NCI-H1436 (cell line): ENCODE data around the gene FANCC.

ENCODE experiments used
- DNase-seq: peaks from one replicate; lab custom pipeline; 2025; lab: John Stamatoyannopoulos, UW

The FANCC gene

GRCh38 chr9:95086564-95086955 is 230.9 kb downstream of the FANCC start:
- DNase-seq: no peak

DNA sequence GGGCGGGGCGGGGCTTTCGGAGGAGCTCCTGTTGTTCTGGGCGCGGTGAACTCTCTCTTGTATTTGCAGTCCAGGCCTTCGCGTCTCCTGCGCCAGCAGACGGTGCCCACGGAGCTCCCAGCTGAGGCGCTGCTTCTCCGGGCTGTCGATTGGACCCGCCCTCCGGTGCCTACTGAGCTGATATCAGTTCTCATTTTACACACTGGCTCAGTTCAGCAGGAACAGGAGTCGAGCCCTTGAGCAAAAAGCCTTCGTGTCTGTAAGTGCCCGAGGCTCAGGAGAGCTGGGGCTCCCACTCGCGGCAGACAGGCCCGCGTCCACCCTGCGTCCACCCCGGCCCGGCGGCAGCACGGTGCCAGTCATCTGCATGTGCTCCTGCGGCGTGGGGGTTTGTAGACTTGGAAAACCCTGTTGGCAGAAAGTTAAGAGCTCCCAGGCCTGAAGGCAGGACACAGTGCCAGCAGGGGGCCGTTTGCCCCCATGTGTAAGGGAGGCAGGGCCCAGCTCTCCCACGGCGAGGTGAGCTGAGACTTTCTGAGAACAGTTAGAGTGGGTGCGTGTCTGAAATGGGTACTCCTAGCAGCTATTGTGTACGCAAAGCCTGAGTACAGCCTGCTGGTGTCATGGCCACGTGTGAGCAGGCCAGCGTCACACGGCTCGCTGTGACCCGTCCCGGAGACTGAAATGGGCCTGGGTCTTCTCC is 231.5 kb downstream of the FANCC start:
- no peak for DNase-seq

DNA sequence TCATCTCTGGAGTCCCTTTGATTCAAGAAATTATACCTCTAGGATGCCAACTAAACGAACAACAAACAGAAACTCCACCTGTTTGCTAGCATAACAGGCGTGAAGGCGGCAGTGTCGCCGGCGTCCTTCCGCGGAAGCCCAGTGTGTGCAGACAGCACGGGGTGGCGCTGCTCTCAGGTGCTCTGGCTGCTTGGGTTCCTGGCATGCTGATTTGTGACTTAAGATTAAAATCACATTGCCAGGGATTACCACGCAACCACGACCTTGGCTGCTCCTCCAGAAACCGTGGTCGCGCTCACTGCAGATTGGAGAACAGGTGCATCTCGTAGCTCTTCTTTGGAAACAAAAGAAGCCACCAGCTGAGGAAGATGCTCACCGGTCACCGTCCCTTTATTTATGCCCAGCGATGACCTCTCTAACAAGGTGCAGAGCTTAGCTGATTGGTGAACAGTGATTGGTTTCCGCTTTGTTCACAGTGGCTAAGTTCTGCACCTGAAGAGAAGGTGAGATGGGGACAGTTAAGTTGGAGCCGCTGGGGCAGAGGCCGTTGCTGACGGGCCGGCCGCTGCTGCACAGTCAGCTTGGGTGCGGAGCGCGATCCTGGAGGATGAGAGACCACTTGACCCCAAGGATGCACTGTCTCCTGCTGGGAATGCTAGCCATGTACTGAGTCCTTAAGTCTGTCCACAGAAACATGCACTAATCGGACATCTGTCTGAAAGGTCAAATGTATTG is 232.3 kb downstream of the FANCC start:
- DNase-seq: no peak

- no peak for DNase-seq
Observed at GRCh38 chr9:95084254-95084934, 233.1 kb downstream of the FANCC start.

DNA sequence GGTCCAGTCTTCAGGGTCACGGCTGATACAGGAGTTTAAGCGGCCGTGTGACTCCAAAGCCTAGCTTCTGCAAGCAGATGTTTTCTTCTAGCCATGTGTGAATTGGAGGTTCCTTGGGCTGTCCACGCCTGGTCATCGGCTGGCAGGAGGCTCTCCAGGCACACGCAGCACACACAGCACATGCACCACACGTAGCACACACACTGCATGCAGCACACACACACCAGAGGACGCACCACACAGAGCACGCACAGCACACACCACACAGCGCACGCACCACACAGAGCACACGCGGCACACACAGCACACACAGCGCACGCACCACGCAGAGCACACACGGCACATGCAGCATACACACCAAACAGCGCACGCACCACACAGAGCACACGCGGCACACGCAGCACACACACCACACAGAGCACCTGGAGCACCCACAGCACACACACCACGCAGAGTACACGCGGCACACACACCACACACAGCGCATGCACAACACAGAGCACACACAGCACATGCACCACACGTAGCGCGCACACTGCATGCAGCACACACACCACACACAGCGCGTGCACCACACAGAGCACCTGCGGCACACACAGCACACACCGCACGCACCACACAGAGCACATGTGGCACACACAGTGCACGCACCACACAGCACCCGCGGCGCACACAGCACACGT is 234.3 kb downstream of the FANCC start:
- DNase-seq: no peak

GRCh38 chr9:95082401-95083084 is 235.0 kb downstream of the FANCC start:
- no peak for DNase-seq

- DNase-seq: no peak
Observed at GRCh38 chr9:95081998-95082397, 235.5 kb downstream of the FANCC start.

DNA sequence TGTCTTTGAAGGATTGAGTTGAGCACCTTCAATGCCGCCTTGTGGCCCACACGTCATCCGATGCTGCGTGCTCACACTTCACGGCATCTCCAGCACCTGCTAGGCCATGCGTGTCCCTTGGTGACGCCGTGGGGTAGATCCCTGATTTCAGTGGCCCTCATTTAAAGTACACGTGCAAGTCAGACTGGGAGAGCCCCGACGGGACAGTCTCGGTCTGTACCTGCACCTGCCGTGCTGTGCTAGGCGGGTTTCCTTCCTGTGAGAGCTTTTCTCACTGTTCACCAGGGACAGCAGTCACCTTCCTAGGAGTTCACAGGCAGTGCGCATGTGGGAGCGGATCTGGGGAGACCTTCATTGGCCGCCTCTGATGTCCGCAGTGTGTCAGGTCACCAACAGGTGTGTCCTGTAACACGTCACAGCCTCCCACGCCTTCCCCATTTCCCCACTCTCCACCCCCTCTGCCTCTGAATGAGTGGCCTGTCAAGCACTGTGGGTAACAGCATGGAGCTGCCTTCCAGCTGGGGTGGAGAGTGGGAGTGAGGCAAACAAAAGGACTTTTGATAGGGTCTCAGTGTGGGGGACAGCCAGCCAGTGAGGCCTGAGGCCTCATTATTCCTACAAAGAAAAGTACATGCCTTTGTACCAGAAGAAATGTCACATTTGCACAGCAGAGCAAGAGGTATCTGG is 236.4 kb downstream of the FANCC start:
- no peak for DNase-seq

GRCh38 chr9:95079461-95079860 is 238.0 kb downstream of the FANCC start:
- no peak for DNase-seq

GRCh38 chr9:95078939-95079338 is 238.6 kb downstream of the FANCC start:
- no peak for DNase-seq

GRCh38 chr9:95078511-95078910 is 239.0 kb downstream of the FANCC start:
- DNase-seq: no peak

- no peak for DNase-seq
Observed at GRCh38 chr9:95077766-95078370, 239.6 kb downstream of the FANCC start.

- DNase-seq: no peak
Observed at GRCh38 chr9:95077053-95077765, 240.3 kb downstream of the FANCC start.

DNA sequence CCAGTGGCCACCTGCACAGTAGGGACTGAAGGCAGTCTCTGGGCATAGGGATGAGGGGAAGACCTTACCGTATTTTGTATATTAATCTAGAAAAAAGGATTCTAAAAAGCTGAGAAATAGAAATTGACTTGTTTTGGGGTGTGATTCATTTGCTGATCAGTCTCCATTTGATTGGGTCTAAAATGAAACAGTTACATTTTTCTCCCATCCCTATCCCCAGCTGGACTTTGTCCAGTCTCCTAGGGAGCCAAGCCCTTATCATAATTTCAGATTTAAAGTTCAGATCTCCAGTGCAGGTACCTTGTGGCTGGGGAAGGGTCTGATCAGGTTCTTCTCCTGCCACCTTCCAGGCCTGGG is 240.8 kb downstream of the FANCC start:
- DNase-seq: no peak

- DNase-seq: no peak
Observed at GRCh38 chr9:95075700-95076099, 241.8 kb downstream of the FANCC start.

DNA sequence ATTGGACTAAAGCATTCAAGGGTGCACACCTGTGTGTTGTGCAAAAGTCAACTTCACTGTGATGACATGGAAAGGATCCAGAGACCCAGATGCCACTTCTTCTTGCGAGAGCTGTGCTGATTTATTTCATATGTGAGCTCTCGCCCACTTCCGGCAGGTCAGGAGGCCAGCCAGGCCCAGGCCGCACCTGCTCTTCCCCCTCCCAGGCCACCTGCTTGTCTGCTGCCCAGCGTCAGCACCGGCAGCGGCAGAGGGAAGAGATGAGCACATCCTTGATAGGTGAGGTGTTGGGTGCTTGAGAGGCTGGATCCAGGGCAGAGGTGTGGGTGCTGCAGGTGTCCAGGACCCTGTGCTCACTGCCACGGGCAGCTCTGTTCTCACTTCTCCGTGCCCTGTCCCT is 242.9 kb downstream of the FANCC start:
- no peak for DNase-seq

DNA sequence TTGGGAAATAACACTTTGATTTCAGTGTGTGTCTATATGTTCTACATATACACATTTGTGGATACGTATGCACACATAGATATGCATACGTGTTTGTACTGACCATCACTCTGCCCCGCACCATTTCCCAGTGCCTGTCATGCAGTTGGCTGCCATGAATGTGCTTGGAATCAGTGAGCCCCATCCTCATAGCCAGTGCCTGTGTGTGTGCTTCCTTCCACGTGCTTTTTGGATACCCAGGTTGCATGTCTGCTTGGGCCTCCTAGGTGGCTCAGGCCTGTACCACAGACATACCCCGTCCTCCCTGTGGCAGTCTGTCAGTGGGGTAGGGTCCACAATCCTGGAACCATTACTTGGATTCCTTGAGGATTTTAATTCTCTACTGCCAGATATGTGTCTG is 243.6 kb downstream of the FANCC start:
- no peak for DNase-seq

GRCh38 chr9:95073042-95073607 is 244.4 kb downstream of the FANCC start:
- no peak for DNase-seq

- DNase-seq: no peak
Observed at GRCh38 chr9:95071925-95072324, 245.6 kb downstream of the FANCC start.

DNA sequence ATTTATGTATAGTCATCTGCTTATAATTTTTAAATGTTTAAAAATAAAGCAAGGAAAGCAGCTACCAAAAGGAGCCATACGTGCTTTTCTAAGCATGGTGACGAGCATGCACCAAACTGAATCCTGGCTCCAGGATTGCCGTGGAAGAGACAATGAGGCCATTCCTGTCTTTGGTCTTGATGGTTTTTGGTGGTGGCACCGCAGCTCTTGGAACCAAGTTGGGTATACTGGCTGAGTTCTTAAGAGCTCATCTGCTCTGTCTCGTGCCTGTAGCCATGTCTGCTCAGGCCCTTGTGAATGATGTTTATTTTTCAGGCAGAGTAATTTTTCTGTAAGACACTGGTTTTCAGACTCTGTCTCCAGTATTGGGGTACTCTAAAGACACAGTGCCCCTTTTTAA is 246.1 kb downstream of the FANCC start:
- no peak for DNase-seq
